ENCODE results near the gene BTN1A1.

- TF ChIP-seq CTCF (conservative IDR thresholded peaks at IDR 0.05 in 1 of 2, IDR thresholded peaks at IDR 0.05 in 1 of 2; ENCODE audit: low read depth in 1 of 2, low read length in 2 of 2) (no peak), EZH2 (IDR thresholded peaks at IDR 0.05; ENCODE audit: low read length, missing control alignments) (no peak)
Observed at GRCh38 chr6:26464416-26465131, 35.5 kb upstream of the BTN1A1 start.
